ENCODE measurements around the gene CENPT. TPM values are rescaled to one million over a fixed set of nuclear protein-coding genes. Genes with fewer than 3 reads are reported as not detected.

CENPT gene
- total and polyA plus RNA-seq, 2 of the 13 experiments (the other 11 are each of a cell fraction or from before 2014, with no cell fraction given), result 40.9 to 43.3 TPM

GRCh38 chr16:67872631-67873434 lies 25.3 kb upstream of the CENPT start, which contains the start of gene EDC4 (continued):
- TF ChIP-seq DZIP1 (CRISPR knock-in tag; IDR thresholded peaks at IDR 0.05), result 0 out of 2 replicates have a peak, but pooled peaks have one; percentile 71
- TF ChIP-seq ZNF225 (CRISPR knock-in tag; IDR thresholded peaks at IDR 0.05), result 0 out of 2 replicates have a peak, but pooled peaks have one; percentile 36
- peak; percentile 45 for TF ChIP-seq SP2 (CRISPR knock-in tag; IDR thresholded peaks at IDR 0.05)
- no peak; the same call in 1 of the 2 replicates for TF ChIP-seq SNAPC4 (CRISPR knock-in tag; IDR thresholded peaks at IDR 0.05)
- TF ChIP-seq ZSCAN22 (CRISPR knock-in tag; IDR thresholded peaks at IDR 0.05), result no peak
- TF ChIP-seq GPN1 (CRISPR knock-in tag; IDR thresholded peaks at IDR 0.05; ENCODE audit: borderline replicate concordance), result 0 out of 2 replicates have a peak, but pooled peaks have one; percentile 66
- TF ChIP-seq ZNF234 (CRISPR knock-in tag; conservative IDR thresholded peaks at IDR 0.05), result peak; percentile 90; the same call in 1 of the 2 replicates
- TF ChIP-seq ZNF335 (CRISPR knock-in tag; IDR thresholded peaks at IDR 0.05), result peak; percentile 79
- TF ChIP-seq KDM3A (CRISPR knock-in tag; IDR thresholded peaks at IDR 0.05; ENCODE audit: low read depth), result peak; percentile 99
- TF ChIP-seq FOXO1 (CRISPR knock-in tag; IDR thresholded peaks at IDR 0.05), result peak; percentile 75
- no peak for TF ChIP-seq ZNF180 (CRISPR knock-in tag; IDR thresholded peaks at IDR 0.05; ENCODE audit: borderline replicate concordance, low read depth)
- TF ChIP-seq PAWR (CRISPR knock-in tag; IDR thresholded peaks at IDR 0.05; ENCODE audit: borderline replicate concordance), result no peak
- peak; percentile 28; the same call in 1 of the 2 replicates for TF ChIP-seq KDM6A (CRISPR knock-in tag; IDR thresholded peaks at IDR 0.05; ENCODE audit: low read depth)
- 0 out of 2 replicates have a peak, but pooled peaks have one; percentile 73 for TF ChIP-seq DMTF1 (CRISPR knock-in tag; IDR thresholded peaks at IDR 0.05)
- peak; percentile 78; the same call in 1 of the 2 replicates for TF ChIP-seq JDP2 (CRISPR knock-in tag; IDR thresholded peaks at IDR 0.05; ENCODE audit: borderline replicate concordance)
- peak; percentile 58; the same call in 1 of the 2 replicates for TF ChIP-seq HNRNPL (IDR thresholded peaks at IDR 0.05; ENCODE audit: low read depth, low read length)
- peak; percentile 99 for TF ChIP-seq ZNF788 (CRISPR knock-in tag; IDR thresholded peaks at IDR 0.05; ENCODE audit: borderline replicate concordance)
- no peak for TF ChIP-seq ATF7 (IDR thresholded peaks at IDR 0.05)
- no peak for TF ChIP-seq ATF7 (CRISPR knock-in tag; IDR thresholded peaks at IDR 0.05)
- no peak for TF ChIP-seq SNRNP70 (IDR thresholded peaks at IDR 0.05; ENCODE audit: low read depth, low read length)
